ENCODE data around the gene PSMD14. TPM values are rescaled to one million over a fixed set of nuclear protein-coding genes. Genes with fewer than 3 reads are reported as not detected.

Gene PSMD14
- total and polyA plus RNA-seq, 2 of the 8 experiments (the other 6 are each of a cell fraction or from before 2014, with no cell fraction given) = 53.9 to 88.7 TPM

DNA sequence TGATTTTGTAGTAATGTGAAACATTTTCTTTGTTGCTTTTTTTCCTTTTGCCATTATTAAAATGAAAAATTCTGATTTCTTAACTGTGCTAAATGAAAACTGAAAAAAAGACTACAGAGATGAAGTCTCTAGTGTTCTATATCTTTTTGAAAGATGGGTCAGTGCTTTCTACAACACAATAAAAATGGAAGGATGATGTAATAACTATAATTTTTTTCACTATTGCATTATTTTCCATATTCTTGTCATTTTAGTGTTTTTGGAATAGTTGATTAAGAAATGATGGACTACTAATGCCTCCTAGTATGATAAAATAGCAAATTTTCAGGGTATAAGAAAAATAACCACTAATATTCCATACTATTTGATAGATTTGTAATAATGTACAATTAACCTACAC is 7.2 kb downstream of the PSMD14 start:
- Histone ChIP-seq H3K4me1 (replicated peaks in 1 of 4; ENCODE audit: control insufficient read depth in 3 of 4, insufficient read depth in 4 of 4, low read length in 3 of 4) (no peaks in the 10 kb centered on the region), H3K4me3 (ENCODE audit: extremely low read depth in 1 of 4, insufficient read depth in 2 of 4, low read depth in 3 of 4, low read length in 4 of 4) (no peak overlapping the region), H3K23me2 (ENCODE audit: low read depth, low read length) (no peaks in the 10 kb centered on the region), H3K23ac (ENCODE audit: insufficient read length) (no peak overlapping the region), H3K9ac (replicated peaks in 1 of 4; ENCODE audit: extremely low read depth in 1 of 4, low read depth in 3 of 4, low read length in 3 of 4) (no peak overlapping the region), H3K14ac (ENCODE audit: insufficient read length) (no peak overlapping the region), H4K20me1 (replicated peaks in 1 of 2; ENCODE audit: control insufficient read depth in 1 of 2, insufficient read depth in 2 of 2, low read length in 2 of 2) (peaks cover 0 to 4% of the 10 kb centered on the region in 2 experiments), H2BK120ac (replicated peaks; ENCODE audit: low read depth, low read length) (no peak overlapping the region), H3K4me2 (ENCODE audit: insufficient read depth in 1 of 2, low read depth in 2 of 2, low read length in 2 of 2) (no peak overlapping the region), H3K18ac (ENCODE audit: extremely low read depth, low read length) (no peak overlapping the region), H2AK5ac (ENCODE audit: low read depth, low read length) (no peak overlapping the region), H2BK15ac (ENCODE audit: low read length) (no peak overlapping the region), H3K79me1 (ENCODE audit: low read depth, low read length) (no peaks in the 10 kb centered on the region), H2AFZ (ENCODE audit: low read length) (no peak overlapping the region), H2BK12ac (ENCODE audit: low read depth, low read length) (no peak overlapping the region), H3K27ac (ENCODE audit: low read depth, low read length) (no peak overlapping the region), H3K9me3 (ENCODE audit: insufficient read depth in 2 of 2, low read depth in 1 of 2, low read length in 1 of 2) (no peaks in the 10 kb centered on the region), H3K27me3 (replicated peaks in 1 of 4; ENCODE audit: control insufficient read depth in 3 of 4, extremely low read depth in 1 of 4, insufficient read depth in 3 of 4, low read length in 3 of 4) (no peaks in the 10 kb centered on the region), H3K56ac (replicated peaks; ENCODE audit: insufficient read length, low read depth, low read length) (no peak overlapping the region), H3K36me3 (ENCODE audit: control insufficient read depth in 2 of 4, insufficient read depth in 4 of 4, low read length in 3 of 4) (peaks cover 0 to 14% (median 3%) of the 10 kb centered on the region in 4 experiments; a peak in 3 of 8 replicates), H3K79me2 (ENCODE audit: control insufficient read depth in 1 of 2, insufficient read depth in 2 of 2, low read length in 2 of 2) (peaks cover 14 to 86% of the 10 kb centered on the region in 2 experiments), H2BK20ac (ENCODE audit: low read length) (no peak overlapping the region), H4K5ac (ENCODE audit: insufficient read length, low read depth, low read length) (no peak overlapping the region), H4K8ac (ENCODE audit: extremely low read depth, insufficient read depth, low read length) (no peak overlapping the region), H4K91ac (replicated peaks; ENCODE audit: insufficient read length, low read length) (no peak overlapping the region), H3K4ac (replicated peaks; ENCODE audit: insufficient read length, low read depth, low read length) (no peak overlapping the region), H2BK5ac (ENCODE audit: low read depth, low read length) (no peak overlapping the region)
- FAIRE-seq = no peak
- ChIA-PET POLR2A (ENCODE audit: partially characterized antibody) (no interaction called here), CTCF (ENCODE audit: partially characterized antibody) (interaction anchor here (1.3 kb wide), 1 partner anchor 8 kb away, joined by 4 read pairs; the partner anchor contains the start of gene PSMD14)
- DNase-seq (ENCODE audit: low read depth in 1 of 2, low spot score in 2 of 2) = no peak
- TF ChIP-seq SP2 (IDR thresholded peaks at IDR 0.05; ENCODE audit: low read length) = no peak
- no peak for TF ChIP-seq EGR1 (IDR thresholded peaks at IDR 0.05; ENCODE audit: borderline replicate concordance, low read depth, low read length)
- no peak for TF ChIP-seq BCL11A (IDR thresholded peaks at IDR 0.05; ENCODE audit: low read depth in 2 of 2, low read length in 2 of 2)
- TF ChIP-seq, protein P1, sequence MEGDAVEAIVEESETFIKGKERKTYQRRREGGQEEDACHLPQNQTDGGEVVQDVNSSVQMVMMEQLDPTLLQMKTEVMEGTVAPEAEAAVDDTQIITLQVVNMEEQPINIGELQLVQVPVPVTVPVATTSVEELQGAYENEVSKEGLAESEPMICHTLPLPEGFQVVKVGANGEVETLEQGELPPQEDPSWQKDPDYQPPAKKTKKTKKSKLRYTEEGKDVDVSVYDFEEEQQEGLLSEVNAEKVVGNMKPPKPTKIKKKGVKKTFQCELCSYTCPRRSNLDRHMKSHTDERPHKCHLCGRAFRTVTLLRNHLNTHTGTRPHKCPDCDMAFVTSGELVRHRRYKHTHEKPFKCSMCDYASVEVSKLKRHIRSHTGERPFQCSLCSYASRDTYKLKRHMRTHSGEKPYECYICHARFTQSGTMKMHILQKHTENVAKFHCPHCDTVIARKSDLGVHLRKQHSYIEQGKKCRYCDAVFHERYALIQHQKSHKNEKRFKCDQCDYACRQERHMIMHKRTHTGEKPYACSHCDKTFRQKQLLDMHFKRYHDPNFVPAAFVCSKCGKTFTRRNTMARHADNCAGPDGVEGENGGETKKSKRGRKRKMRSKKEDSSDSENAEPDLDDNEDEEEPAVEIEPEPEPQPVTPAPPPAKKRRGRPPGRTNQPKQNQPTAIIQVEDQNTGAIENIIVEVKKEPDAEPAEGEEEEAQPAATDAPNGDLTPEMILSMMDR (IDR thresholded peaks at IDR 0.05; ENCODE audit: control extremely low read depth in 1 of 3, insufficient read depth in 1 of 3, low read depth in 1 of 3, low read length in 3 of 3) = no peak
- TF ChIP-seq TAF7 (optimal IDR thresholded peaks at IDR 0.05; ENCODE audit: borderline replicate concordance, low read depth, low read length) = no peak
- no peak for TF ChIP-seq MAFK (IDR thresholded peaks at IDR 0.05; ENCODE audit: low read depth, low read length)
- no peak for TF ChIP-seq TCF12 (IDR thresholded peaks at IDR 0.05; ENCODE audit: low read depth, low read length)
- no peak for TF ChIP-seq NRF1 (IDR thresholded peaks at IDR 0.05; ENCODE audit: low read depth, low read length)
- TF ChIP-seq RNF2 (IDR thresholded peaks at IDR 0.05; ENCODE audit: borderline replicate concordance, low read depth, low read length, missing control alignments, poor library complexity, severe bottlenecking) = no peak

Data from H1 (cell line).